ENCODE results near the gene CLASP1.

GRCh38 chr2:121647396-121647795, 1.9 kb downstream of the CLASP1 start:
- TF ChIP-seq CTCF (IDR thresholded peaks at IDR 0.05) (no peak), POLR2A (IDR thresholded peaks at IDR 0.05) (no peak)
